HG03175 (cell line): ENCODE measurements around the gene NPRL2.

Experiments used
- ATAC-seq: cut with Tn5 transposase; IDR thresholded peaks from one replicate; pipeline ENCODE4 v1.9.1; 2021; ENCODE audit warnings: mild to moderate bottlenecking, moderate library complexity; ENCODE audit not compliant: unreplicated experiment

The NPRL2 gene

DNA sequence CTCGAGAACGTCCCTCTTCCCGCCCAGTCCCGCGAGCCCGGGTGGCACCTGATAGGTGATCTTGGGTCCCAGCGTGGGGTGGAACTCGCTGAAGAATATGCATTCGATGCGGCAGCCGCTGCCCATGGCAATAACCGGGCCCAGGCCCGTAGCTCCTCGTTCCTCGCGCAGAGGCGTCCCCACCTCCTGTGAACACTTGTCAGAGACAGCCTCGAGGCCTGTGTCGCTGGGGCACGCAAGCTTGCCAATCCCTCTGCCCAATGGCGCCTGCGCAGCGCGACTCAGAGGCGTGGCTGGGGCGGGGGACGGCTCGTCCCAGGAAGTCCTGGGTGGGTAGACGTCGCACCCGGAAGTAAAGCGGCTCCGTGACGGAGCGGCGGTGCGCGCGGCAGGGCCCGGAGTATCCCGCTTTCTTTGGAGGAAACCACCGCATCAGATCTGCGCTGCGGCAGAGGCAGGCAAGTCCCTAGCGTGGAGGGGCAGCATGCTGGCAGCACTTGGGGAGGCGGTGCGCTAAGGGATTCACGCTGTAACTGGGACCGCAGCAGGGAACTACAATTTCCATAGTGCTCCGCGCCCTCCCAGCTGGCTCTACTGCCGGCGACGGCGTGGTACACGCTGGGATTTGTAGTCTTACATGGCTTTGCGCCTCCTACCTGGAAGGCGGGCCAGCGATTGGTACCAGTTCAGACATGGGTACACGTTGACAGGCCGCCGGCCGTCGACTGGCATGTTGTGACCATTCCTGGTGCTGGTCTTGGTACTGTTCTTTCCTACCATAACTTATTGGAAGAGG is at the start of gene NPRL2, which contains the start of gene CYB561D2:
Gene NPRL2, minus strand, starts transcription at position 249 of the 796 bp plus-strand sequence. Its CDS starts 123 bp downstream, at position 126.
Gene CYB561D2, plus strand, starts transcription at position 336 of the 796 bp plus-strand sequence. CDS start 572 bp downstream, outside the sequence.
- ATAC-seq: peak; percentile 85

DNA sequence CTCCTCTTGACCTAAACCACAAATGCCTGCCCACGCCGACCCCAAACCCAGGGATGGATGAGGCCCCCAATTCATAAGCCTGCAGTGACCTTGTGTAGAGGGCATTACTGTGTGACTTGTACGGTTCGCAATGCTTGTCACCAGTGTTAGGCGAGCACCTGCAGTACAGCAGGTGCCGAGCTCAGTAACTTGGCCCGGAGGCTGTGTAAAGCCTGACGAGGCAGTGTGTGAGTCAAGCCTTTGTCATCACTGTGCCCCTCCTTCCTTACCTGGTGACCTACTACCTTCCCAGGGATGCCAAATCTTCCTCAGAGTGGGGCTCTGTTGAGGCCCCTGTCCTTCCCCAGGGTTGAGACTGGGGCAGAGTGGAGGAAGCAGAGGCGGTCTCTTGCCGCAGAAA is 45.9 kb upstream of the NPRL2 start:
- ATAC-seq: no peak

DNA sequence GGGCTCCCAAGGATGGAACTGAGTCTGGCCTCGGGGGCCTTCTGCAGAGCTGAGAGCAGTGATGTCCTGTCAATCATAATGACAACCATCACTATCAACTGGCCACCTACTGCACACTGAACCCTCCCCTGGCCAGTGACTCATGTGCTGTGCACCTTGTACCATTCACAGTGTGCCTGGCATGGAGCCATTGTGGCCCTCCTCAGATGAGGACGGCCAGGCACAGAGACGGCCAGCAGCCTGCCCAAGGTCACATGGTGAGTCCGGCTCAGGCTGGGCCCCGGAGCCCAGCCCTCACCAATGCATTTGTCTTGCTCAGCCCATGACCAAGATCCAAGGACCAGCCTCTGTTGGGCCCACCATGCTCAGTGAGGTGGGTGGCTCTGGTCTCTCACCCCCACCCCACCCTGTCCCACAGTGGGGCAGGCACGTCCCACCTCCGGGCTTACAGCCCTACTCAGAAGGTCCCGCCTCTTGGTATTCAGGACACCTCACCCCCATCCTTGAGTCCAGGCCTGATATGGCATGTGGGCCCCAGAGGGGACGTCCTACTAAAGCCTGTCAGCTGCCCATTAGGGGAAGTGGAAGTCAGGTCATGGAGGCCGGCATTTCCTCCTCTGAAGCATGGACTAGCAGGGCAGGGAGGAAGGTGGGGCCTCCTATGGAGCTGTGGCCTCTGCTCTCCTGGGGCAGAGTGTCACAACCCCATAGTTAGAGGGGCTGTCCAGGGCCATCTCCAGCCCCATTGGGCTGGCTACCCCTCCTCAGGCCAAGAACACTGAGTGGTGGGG is 44.7 kb upstream of the NPRL2 start:
- ATAC-seq: no peak

DNA sequence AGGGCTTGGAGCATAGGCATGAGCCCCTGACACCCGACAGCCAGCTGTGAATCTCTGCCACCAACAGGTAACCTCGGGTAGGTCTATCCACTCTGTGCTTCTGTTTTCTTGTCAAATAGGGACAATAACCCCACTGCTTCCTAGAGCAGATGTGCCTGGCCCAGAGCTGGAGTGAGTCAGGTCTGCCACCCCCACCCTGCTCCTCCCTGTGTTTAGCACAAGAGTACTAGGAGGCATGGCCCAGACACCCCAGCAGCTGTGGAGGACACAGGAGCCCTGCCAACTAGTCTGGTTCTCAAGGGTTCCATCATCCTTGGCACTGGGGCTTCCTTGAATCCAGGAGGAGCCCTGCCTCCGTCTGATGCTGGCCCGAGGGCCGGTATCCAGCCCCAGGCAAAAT is 42.5 kb upstream of the NPRL2 start:
- ATAC-seq: no peak

DNA sequence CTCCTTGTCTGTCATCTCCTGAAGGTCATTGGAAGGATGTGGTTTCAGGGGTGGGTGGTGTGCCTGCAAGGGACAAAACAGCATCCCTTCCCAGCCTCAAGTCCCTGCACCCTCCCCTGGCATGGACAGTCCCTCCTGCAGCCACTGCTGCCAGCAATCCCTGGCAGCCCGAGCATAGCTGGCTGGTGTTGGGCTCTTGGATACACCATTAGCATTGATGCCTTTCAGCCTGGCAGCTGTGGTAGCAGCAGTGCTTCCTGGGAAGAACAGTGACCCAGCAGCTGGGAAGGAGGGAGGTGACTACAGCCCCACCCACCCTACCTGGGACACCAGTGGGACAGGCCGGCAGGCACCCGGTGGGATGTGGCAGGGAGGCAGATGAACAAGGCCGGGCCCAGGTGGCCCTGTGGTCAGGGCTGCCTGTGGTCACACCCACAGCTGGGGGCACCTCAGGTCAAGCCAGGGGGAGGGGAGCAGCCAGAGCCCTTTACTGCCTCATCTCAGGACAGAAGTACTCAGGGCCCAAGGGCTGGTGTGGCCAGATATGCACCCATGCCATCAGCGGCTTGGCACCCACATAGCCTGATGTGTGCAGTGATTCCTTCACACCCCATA is 41.6 kb upstream of the NPRL2 start:
- no peak for ATAC-seq

DNA sequence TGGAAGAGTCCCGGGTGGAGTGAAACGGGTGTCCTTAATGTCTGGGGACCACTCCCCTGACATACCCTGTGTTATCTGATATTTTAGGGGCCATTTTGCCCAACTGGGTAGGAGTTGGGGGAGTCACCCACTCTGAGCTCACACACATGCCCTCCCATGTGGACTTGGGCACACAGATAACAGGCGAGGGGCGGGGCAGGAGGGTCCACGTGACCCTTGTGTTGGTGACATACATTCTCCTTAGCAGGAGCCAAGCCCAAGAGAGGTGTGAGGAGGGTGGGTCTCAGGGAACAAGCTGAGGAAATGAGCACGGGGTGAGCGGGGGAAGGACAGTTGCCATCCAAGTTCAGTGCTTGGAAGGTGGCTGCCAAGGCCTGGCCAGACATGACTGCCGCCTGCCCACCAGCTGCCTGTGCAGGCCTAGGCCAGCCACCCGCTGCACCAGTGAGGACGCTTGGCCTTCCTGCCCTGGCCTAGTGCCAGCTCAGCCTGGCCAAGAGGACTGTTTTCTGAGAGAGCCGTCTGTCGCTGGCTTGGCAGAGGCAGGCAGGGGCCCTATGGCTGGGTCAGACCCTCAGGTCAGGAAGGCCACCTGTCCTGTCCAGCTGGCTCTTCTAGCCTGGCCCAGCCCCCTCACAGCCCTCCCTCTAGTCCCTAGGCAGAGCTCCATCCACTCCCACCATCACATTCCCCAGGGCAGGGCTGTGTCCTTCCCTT is 40.1 kb upstream of the NPRL2 start:
- no peak for ATAC-seq

DNA sequence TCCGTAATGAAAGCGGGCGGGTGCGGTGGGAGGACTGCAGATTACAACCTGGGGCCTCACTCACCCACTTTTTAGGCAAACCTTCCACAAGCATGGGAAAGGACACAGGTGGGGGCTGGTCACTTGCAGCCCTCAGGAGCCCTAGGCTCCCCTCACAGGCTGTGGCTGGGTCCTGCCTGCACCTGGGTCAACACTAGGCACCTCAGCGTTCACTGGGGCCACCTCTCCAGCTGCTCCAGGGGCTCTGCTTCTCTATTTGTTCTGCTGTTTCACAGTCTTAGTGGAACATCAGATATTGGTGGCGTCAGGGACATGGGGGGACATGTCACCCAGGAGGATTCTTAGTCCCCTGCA is 38.8 kb upstream of the NPRL2 start:
- ATAC-seq: no peak

DNA sequence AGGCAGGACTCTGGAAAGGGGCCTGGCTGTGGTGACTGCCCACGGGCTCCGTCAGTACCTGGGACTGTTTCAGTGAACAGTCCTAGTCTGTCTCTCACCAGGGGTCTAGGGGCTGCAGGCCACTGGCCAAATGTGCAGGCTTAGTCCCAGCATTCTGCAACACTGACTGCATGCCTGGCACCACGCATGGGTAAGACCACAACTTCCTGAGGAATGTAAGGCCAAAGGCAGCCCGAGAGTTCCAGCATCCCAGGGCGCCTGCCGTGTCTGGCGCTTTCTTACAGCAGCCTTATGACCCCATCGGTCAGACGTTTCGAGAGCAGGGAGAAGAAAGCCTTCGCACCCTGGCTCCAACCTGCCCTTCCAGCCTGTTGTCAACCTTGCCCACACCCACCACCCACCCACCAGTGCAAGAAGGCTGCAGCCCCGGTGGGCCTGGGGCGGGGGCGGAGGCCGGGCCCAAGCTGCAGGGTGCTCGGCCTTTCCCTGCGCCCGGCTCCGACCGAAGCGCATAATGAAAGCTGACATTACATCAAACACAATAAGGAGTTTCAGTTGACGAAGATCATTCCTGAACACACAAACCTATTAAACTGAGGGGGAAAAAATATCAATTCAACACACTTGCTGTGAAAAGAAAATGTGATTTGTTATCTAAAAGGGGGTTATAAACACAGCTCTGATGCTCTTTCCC is 38.3 kb upstream of the NPRL2 start:
- no peak for ATAC-seq

DNA sequence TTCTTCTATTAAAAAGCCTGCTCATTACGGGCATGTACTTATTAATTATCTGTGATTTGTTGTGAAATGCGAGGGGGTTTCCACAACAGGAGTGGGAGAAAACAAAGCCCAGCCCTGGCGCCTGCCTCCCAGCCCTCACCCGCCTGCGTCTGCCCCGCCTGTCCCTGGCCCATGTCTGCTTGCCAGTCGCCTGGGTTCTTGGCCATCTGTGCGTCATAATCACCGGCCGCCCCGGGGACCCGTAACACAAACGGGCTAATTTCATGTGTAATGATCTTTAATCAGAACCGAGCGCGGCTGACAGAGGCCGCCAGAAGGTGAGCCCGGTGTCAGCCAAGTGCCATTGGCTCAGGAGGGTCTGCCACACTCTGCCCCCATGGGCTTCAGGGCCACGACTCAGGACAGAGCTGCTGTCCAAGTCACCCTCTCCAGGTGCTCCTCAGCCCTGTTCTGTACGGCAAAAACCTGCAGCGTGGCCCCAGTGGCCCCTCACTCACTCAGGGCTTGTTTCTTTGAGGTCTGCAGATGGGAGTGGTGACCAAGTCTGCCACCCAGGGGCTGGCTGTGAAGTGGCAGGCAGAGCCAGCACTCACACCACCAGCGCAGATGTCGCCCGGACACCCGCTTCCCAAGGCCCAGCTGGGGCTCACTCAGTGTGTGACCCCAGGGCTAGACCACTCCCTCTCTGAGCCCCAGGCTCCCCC is 37.6 kb upstream of the NPRL2 start:
- no peak for ATAC-seq

DNA sequence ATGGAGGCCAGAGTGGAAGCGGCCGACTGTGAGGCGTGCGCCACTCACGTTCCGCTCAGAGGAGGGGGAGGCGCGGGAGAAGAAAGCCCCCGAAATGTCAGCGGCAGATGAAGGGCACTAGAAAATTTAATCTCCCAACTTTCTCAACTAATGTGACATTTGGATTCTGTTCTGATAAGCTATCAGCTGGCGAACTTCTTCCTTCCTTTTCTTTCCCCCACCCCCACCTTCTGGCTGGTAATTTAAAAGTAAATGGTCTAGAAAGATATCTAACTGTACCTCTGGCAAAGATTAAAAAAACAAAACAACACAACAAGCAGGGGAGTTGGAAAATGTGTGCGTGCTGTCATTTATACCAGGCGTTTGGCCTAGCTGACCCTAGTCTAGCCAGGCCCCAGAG is 35.2 kb upstream of the NPRL2 start:
- ATAC-seq: no peak

DNA sequence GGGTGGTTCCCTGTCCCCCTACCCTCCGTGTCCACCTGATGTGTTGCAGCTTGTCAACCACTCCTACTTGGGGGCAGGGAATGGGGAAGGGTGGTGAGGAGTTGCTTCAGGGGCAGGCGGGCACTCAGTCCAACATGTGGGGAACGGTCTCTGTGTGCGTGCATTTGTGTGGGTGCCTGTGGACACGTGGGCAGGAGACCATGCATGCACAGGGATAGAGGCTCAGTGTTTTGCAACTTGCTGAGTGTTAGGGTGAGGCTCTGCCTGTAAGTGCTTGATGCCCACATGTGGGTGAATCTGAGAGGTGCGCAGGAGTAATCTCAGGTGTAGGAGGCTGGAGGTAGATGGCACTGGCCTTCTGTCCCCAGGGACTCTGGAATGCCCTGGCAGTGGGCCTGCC is 33.2 kb upstream of the NPRL2 start:
- no peak for ATAC-seq

DNA sequence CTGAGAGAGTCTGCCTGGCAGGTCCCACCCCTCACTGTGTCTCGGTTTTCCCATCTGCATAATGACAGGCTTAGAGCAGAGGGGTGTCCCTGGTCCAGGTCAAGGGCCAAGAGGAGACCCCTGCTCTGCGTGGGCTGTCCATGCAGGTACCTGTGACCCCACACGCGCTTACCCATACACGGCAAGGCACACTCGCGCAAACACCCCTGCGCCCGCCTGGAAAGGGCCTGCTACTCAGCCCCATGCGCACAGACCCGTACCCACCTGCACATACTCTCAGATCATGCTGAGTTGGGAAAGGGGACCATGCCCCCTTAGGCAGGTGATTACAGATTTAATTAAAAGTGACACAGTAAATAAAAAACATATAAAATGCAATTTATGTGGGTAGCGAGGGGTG is 32.1 kb upstream of the NPRL2 start:
- ATAC-seq: no peak

DNA sequence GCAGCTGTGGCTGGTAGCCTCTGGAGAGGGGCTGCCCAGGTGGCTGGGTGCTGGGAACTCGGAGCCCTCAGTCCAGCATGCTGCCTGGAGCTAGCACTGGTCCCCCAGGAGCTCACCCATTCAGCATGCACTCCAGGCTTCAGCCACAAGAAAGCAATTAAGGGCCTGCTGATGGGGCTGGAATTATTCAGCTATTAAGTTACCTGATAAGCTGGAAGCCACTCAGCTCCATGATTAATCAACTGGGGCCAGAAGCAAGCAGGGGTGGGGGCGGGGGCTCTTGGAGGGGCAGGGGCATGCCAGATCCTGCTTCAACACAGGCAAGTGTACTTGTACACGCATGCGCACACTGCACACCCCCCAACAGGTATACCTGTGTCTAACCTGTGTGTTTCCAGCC is 30.8 kb upstream of the NPRL2 start:
- ATAC-seq: no peak

DNA sequence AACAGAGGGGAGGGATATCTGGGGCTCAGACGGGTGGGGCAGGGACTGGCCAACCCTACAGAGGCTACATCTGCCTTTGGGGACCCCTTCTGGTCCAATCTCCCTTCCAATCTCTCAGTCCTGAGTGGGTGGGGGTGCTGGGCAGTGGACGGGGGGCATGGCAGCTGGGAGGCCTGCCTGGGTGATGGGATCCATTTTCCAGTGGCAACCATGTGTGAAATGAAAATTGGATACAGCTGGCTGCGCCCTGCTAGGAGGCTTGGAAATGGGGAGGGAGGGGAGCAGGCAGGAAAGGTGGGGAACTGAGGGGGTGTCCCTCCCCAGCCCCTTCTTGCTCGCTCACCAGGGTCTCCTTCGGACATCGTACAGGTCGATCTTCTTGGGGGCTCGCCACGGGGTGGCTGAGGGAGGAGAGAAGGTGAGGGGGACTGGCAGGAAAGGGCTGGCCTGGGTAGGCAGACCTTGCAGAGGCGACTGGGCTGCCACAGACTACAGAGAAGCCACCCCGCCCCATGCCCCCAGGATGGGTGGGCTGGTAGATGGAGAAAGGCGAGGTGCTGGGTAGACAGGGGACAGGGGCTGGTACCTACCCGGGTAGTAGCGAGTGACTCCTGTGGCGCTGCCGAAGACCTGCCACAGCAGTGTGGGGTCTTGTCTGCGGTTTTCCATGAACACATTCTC is 30.0 kb upstream of the NPRL2 start:
- no peak for ATAC-seq

DNA sequence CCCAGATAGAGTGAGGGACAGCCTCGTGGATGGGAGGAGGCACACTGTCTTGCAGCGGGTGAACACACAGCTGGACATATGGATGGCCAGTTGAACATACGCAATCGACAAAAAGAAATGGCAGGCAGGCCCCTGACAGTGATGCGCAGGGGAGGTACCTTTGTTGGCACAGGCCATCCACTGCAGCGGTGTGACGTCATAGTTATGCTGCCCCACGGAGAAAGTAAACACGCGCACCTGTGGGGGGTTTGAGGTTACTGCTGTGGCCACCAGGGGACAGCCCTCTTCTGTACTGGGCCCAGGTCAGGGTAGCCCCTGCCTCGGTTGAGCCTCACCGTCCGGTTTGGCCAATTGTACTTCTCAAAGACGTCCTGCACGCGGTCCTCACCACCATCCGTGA is 28.2 kb upstream of the NPRL2 start:
- ATAC-seq: no peak

DNA sequence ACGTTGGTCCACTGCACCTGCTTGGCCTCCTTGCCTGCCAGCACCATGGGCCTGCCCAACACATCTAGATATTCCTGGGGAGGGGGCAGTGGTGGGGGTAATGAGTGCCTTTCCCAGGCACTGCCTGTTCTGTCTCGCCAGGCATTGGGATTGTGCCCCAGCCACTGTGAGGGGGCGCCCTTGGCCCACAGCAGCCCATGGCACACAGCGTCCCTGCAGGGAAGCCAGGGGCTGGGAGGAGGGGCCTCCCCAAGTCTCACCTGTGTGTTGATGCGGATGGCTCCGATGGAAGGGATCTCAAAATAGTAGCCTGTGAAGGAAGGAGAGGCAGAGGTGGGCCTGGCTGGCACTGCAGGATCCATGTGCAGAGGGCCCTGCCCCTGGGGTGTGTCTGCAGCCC is 27.4 kb upstream of the NPRL2 start:
- ATAC-seq: no peak

DNA sequence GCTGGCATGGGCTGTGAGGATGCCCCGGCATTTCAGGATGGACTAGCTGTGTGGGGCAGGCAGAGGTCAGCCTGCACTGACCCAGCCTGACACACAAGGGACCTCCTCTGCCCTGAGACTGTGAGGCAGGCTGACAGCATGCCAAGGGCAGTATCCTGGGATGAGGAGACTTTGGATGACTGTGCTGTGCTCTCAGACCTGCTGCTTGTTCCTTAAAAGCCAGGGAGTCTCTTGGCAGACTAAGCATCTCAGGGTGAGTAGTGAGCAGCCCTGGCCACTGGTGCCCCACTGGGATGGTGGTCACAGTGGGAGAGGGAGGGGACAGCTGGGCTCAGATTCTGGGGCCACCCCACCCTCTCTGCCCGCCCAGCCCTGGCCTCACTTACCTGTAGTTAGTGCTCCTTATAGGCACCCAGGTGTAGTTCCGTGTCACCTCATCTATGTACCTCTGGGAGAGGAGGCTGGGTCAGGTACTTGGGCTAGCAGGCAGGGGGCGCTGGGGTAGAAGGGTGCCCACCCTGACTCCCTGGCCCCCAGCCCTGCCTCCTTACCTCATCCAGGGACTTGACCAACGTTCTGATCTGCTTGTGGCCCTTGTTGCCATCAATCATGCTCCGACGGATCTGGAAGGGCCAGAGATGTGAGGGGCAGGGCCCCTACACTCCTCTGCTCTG is 24.8 kb upstream of the NPRL2 start:
- no peak for ATAC-seq

DNA sequence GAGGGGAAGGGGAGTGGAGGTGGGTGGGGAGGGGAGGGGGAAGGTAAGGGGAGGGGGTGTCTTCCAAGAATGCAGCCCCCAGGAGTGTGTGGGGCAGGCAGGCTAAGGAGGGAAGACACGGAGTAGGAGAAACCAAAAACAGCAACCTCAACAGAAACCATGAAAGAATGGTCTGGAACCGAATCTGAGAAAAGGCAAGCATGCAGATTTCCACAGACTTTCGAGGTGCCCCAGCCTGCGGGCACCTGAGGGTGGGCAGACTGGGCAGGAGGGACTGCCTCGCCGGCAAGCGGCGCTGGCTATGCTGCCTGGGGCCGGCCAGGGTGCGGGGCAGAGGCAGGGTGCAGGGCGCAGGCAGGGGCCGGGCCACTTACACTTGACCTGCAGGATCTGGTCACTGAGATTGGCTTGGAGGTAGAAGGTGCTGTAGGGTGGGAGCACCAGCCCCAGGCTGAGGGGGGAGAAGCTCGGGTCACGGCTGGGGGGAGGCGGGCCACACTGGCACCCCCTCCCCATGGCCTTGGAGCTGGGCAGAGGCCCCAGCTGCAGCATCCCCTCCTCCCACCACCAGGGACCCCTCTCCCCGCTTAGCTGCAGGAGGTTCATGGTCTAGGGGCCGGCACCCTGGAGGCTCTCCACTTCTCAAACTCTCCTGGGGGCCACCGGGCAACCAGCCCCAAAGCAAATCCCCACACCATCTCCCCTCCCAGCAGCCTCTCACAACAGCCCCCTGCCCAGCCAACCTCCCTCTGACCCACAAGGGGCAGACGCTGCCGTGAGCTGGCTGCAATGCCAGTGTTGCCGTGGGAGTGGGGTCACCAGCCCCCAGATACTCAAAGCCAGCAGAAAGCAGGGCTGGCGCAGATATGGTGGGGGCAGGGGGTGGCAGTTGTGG is 24.0 kb upstream of the NPRL2 start:
- ATAC-seq: no peak
